GM21529 (cell line): ENCODE results near the gene PCMT1.
"Not testable (repeated sequence)": the region's sequence is repeated elsewhere in the genome, so short reads cannot be mapped to it uniquely, and the experiment has no call there.

Experiments used
- ATAC-seq: cut with Tn5 transposase; IDR thresholded peaks from one replicate; pipeline ENCODE4 v1.9.1; 2021; ENCODE audit not compliant: unreplicated experiment

Gene PCMT1

DNA sequence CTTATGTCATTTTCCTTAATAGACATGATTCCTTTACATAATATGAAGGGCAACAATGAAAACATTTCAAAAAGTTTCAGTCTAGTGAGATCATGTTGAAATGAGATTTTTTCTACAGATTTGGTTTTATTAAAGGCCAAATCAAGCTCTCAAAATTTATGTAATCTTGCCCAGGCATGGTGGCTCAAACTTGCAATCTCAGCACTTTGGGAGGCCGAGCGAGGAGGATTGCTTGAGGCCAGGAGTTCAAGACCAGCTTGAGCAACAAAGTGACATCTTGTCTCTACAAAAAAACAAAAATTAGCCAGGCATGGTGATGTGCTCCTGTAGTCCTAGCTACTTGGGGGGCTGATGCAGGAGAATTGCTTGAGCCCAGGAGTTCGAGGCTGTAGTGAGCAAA, 63.8 kb downstream of the PCMT1 start:
- ATAC-seq, result no peak

DNA sequence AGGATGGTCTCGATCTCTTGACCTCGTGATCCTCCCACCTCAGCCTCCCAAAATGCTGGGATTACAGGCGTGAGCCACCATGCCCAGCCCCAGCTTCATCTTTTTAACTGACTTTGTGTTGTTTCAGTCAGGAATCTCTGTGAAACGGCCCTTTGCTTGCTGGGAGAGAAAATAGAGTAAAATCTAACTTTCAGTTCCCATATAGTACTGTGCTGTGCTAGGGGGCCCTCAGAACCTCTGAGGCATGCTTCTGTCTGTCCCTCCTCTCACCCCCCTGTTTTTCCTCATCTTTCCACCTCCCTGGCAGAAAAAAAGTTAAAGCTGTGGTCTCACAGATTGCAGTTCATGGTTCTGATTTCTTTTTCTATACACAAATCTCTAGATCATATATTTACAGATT, 66.2 kb downstream of the PCMT1 start:
- peak; percentile 74 for ATAC-seq

DNA sequence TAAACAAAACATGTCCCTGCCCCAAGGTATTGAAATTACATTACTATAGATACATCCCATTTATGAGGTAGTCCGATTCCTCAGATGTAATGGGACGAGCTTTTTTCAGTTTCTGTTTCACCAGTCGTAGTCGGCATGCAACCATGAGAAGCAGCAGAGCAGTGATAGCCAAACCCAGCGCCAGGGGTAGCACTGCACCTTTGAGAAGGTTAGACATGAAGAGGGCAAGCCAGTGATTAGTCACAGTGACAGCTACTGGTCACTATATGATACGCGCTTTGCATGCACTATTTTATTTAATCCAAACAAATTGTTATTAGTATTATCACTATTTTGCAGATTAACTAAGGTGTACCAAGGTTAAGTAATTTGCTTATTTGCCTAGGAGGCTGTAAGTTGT, 71.0 kb downstream of the PCMT1 start:
- no peak for ATAC-seq

DNA sequence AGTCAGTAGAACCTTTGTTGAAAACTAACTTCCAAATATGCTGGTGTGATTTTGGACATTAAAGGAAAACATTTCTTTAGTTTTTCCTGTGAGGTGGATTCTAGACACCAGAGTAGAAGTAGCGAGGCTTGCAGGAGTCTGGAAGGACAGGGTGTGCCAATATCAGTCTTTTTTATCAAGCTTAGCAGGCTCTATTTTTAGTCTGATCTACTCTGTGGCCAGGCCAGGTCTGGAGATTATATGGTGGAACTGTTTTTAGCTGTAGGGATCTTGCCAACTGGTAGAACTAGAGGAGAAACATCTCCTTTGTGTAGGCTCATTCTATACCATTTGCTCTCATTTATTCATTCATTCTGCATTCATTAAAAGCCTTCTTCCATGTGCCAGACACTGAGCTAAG, 72.0 kb downstream of the PCMT1 start:
- no peak for ATAC-seq

DNA sequence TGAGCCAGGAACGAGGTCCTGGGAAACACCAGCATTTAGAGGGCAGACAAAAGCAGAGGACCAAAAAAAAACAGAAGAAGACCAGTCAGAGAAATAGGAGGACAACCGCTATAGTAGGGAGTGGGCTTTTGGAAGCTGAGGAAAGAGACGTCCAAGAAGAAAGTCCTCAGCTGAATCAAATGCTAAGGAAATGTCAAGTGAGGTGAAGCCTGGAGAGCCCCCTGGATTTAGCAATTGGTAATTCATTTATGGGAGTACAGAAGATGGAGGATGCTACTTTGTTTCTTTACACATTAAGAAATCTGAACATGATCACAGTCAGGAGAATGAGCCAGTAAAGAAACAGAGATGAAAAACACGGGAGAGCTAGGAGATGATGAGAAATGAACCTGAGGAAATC, 73.5 kb downstream of the PCMT1 start:
- ATAC-seq, result no peak

DNA sequence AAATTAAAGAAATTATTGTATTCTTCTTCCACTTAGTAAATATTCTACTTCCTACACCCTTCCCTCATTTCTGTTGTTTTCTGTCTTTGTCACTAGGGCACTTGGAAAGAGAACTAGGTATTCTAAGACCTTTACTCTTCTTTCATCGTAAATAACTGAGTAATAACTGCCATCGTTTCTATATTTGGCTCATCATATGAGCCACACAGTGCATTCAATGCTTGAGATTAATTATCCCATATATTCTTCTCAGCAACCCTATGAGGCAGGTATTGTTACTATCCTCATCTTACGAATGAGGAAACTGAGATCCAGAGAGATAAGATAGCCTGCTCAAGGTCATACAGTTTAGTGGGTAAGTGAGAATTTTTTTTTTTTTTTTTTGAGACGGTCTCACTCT, 75.8 kb downstream of the PCMT1 start:
- no peak for ATAC-seq

DNA sequence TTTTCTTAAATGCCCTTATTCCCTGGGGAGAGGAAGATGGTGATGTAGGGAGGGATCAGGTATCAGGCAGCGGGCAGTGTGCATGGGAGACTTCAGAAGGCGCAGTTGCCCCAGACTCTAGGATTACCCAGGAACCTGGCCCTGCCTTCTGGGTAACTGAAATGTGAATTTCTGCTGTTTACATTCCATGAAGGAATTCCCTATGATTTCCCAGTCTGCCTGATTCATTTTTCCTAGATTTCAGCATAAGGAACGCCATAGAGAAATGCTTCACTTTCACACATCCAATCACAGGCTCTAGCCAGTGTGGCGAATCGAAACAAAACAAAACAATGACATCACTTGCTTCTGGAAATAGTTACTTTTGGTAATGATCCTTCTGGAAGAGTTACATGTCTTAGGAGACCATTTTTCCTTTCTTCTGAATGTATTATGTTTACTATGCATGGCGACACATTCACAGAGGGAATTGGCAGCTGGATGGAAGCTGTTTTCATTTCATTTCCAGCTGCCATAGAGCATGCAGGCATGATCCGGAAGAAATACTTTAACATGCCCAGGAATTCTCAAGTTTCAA, 81.3 kb downstream of the PCMT1 start:
- ATAC-seq, result no peak

DNA sequence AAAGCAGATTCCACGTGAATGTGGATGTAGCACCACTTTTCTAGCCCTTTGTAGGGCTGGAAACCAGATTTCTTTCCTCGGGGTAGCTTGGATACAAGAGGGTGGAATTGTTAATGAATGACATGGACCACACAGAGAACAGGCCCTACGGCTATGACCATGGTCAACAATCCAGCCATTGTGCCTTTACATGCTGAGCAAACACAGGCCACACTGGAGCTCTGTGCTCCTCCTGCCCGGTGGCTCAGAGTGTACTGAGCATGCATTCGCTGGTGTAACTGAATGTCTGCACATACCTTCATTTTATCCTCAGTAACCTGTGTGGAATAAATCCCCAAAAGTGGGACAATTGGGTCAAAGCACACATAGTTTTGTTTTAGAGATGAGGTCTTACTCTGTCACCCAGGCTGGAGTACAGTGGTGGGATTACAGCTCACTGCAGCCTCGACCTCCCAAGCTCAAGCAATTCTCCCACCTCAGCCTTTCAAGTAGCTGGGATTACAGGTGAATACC, 81.8 kb downstream of the PCMT1 start:
- no peak for ATAC-seq

DNA sequence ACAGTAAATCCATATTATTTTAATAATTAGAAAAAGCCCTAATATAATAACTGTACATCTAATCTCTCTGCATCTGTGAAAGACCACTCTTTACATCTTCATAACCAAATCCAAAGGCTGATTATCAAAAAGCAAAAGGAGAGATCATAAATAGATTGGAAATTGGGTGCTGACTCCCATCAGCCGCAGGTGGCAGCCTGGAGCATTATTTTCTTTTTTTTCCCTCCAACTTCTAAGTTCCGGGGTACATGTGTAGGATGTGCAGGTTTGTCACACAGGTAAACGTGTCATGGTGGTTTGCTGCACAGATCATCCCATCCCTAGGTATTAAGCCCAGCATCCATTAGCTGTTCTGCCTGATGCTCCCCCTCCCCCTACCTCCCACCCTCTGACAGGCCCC, 84.1 kb downstream of the PCMT1 start:
- ATAC-seq, result no peak

DNA sequence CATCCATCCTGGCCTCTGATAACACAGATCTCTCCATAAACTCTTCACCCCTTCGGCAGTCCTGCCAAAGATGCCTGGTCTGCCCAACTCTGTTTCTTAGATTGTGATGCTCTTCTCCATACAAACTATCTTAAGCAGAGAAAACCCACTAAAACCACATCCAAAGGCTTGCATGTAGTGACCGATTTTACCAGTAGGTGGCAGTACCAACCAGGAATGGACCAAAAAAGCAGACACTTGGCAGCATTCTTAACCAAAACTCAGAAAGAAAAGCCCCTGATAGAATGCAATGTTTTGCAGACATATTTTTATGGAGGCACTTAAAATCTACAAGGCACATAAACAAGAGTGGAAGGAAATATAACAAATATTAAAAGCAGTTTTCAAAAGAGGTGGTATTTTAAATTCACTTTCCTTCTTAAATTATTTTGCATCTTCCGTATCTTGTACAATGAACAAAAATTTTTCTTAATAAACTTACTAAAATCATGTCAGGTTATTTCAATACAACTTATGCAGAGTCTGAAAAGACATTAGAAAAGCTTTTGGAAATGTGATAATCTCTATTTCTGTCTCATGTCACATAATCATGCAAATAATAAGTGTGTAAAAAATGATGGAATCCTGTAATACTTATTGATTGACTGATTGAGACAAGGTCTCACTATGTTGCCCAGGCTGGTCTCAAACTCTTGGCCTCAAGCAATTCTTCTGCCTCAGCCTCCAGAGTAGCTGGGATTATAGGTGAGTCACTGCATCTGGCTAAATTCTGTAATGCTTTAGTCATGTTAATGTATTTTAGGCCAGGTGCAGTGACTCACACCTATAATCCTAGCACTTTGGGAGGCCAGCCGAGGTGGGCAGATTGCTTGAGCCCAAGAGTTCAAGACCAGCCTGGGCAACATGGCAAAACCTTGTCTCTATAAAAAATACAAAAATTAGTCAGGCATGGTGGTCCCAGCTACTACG, 85.3 kb downstream of the PCMT1 start:
- ATAC-seq, result no peak

DNA sequence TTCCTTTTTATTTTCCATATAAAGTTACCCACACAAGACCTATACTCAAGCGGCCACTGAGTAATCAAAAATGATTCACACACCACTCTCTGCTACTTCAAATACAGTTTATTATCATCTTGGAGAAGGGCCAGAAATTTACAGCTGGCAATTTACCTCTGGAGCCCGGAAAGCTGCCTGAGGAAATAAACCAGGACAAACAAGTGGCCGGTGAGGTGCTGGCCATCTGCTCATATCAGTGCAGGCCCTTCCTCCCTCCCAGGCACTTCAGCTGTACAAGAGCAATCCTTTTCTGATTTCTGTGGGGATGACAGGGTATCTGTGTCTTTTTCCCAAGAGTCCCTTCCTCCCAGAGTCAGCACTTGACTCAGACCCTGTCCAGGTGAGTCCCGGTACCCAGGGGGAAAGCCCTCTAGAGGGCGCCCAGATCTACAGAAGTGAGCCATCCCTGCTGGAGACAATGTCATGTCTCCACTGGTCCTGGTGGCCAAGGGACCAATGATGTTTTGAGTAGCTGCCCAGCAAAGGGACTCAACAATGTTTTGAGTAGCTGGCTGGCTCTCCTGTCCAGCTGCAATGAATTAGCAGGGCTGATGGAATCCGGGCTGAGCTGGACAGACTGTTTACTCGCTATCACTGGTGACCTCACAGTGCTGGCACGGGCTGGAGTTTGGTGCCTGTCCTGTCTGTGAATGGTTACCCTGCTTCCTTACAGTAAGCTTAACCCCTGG, 91.0 kb downstream of the PCMT1 start:
- ATAC-seq, result peak; percentile 68

DNA sequence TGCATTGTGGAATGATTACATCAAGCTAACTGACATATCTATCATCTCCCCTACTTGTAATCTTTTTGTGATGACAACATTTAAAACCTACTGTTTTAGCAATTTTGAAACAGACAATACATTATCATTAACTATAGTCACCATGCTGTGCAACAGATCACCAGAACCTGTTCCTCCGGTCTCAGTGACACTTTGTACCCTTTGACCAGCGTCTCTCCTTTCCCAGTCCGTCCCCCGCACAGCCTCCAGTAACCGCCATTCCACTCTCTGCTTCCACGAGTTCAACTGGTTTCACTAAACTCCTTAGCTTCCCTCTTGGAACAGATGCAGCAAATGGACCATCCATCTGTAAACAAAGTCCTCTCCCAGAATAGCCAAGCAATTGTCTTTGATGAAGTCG, 92.8 kb downstream of the PCMT1 start:
- no peak for ATAC-seq

DNA sequence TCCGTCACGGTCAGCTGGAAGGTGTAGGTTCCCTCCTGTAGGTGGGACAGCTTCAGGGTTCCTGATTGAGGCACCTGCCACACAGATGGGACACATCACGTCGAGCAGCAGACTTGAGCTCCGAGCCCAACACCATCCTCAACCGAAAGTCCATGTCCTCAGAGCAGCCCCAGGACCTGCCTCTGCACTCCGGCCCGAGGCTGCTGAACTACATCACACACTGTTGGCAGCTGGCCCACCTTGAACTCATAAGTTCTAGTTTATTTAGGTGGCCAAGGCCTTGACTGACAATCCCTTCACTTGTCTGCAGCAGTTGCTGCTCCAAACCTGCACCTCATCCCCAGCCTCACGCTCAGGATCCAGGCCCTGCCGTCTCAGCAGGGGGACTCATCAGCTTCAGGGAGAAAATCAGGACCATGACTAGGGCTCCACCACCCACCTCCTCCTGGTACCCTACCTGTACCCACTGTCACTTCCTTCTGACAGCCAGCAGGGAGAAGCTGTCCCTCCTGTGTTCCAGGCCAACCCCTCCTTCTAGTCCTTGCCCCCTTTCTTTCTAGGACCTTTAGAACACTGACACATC, 93.6 kb downstream of the PCMT1 start:
- ATAC-seq, result no peak

DNA sequence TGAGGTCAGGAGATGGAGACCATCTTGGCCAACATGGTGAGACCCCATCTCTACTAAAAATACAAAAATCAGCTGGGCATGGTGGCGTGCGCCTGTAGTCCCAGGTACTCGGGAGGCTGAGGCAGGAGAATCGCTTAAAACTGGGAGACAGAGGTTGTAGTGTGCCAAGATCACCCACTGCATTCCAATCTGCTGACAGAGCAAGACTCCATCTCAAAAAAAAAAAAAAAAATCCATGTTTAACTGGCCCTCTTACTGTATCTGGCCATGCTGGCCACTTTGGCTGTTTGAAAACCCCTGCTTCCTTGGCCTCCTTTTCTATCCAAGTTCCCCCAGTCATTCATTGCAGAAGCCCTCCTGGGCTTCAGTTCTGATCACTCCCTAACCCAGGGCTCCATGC, 94.5 kb downstream of the PCMT1 start:
- ATAC-seq, result not testable (repeated sequence)

DNA sequence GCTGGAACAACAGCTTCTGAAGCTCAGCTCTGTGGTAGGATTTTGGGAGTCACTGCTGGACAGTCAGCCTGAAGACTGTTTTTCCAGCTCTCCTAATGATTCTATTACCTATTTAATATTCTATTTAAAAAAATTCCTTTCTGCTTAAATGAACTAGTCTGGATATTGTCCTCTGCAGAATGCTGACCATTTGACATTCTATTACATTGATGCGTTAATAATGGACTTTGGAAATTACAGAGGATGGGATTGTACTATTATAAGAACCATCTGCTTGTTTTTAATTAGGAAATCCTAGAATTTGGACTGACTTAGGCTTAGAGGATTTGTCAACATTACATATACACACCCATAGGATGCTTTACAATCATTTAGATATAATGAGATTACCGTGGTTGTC, 94.9 kb downstream of the PCMT1 start:
- no peak for ATAC-seq

DNA sequence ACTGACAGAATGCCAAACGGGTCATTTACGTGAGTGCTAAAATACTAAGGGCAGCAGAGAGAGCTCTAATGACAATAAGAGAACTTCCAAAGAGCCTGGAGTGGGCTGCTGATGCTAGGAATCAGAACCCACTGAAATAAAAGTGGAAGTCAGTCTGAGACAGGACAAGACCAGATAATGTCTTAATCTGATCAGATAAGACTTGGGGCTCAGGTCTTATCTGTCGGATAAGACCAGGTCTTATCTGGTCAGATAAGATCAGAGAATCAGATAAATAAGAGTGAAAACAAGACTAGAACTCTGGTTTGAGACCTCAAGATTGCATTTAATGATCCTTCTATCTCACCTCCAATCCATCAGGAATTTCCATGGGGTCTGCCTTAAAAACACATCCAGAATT, 96.0 kb downstream of the PCMT1 start:
- no peak for ATAC-seq

DNA sequence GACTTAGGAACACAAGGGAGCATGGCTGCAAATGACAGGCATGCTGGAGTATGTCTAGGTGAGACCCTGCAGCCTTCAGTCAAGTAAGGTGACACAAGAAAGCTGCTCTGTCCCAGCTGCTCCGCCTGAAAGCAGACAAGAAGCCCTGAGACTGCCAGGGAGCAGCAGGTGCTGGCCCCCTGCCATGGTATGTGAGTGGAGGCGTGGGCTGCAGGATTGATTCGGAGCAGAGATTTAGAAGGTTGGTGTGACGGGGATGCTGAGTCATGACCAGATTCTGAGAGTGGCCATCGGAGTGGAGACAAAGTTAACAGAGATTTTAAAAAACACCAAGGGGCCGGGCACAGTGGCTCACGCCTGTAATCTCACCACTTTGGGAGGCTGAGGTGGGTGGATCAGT, 96.8 kb downstream of the PCMT1 start:
- ATAC-seq, result no peak

DNA sequence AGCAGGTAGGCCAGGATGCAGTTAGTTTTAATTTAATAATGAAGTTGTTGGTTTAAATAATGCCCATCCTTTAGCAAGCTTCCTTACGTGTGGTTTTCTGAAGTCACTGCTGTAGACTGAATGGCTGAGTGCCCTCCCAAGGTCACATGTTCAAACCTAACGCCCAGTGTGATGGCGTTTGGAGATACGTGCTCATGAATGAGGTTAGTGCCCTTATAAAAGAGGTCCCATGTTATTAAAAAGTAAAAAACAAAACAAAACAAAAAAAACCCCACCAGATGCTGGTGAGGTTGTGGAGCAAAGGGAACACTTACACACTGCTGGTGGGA, 98.4 kb downstream of the PCMT1 start:
- ATAC-seq, result no peak

DNA sequence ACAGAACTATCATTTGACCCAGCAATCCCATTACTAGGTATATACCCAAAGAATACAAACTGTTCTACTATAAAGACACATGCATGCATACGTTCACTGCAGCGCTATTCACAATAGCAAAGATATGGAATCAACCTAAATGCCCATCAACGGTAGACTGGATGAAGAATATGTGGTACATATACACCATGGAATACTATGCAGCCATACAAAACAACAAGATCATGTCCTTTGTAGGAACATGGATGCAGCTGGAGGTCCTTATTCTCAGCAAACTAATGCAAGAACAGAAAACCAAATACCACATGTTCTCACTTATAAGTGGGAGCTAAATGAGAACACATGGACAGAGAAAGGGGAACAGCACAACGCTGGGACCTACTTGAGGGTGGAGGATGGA, 98.8 kb downstream of the PCMT1 start:
- not testable (repeated sequence) for ATAC-seq

DNA sequence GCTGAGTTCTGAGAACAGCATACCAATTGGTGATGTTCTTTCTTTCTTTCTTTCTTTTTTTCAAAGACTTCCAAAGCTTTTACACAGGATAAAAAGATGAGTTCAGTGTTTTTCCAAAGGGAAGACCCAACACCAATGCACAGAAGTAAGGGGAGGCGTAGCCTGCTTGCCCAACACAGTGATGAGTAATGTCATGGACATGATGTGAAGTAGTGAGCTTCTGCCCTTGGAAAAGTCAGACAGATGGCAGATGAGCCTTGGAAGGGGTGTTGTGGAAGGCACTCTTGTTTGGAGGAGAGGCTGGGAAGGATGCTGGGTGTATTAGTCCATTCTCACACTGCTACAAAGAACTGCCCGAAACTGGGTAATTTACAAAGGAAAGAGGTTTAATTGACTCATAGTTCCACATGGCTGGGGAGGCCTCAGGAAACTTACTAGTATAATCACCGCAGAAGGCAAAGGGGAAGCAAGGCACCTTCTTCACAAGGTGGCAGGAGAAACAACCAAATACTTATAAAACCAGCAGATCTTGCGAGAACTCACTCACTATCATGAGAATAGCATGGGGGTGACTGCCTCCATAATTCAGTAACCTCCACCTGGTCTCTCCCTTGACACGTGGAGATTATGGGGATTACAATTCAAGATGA, 102.0 kb downstream of the PCMT1 start:
- ATAC-seq, result no peak

DNA sequence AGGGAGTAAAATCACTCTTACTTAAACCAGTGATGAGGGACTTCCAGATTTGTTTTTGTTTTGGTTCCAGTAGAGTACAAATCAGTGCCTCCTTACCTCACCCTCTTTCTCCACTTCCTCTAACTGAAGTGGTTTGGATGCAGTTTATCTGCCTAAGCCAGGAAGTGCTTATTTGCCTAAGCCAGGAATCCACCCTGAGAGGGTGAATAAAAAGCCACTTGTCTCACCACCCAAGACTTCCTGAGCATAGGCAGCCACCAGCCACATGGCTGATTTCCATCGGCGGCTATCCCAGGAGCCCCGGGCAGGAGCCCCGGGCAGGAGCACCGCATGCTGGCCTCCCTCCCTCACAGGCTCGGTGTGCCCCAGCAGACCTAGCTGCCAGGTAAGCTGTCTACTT, 102.6 kb downstream of the PCMT1 start:
- ATAC-seq, result no peak
